Measurements from ENCODE around the gene GABRA5.

Gene GABRA5

DNA sequence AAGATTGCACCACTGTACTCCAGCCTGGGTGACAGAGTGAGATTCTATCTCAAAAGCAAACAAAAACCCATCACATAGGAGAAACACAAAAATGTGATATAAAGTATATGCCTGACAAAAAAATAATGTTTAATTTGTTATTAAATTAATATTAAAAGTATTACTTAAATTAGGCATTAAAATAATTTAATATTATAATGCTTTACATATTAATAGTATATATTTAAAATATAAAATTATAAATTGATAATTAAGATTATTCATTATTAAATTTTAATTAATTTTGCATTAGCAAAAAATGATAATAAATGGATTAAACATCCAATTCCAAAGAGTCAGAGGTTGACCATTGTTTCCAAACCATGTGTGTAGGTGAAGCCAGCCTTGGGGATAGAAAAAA is 22.0 kb upstream of the GABRA5 start:
- no peak for TF ChIP-seq ZFX (IDR thresholded peaks at IDR 0.05; ENCODE audit: borderline replicate concordance)
- TF ChIP-seq, protein P1, sequence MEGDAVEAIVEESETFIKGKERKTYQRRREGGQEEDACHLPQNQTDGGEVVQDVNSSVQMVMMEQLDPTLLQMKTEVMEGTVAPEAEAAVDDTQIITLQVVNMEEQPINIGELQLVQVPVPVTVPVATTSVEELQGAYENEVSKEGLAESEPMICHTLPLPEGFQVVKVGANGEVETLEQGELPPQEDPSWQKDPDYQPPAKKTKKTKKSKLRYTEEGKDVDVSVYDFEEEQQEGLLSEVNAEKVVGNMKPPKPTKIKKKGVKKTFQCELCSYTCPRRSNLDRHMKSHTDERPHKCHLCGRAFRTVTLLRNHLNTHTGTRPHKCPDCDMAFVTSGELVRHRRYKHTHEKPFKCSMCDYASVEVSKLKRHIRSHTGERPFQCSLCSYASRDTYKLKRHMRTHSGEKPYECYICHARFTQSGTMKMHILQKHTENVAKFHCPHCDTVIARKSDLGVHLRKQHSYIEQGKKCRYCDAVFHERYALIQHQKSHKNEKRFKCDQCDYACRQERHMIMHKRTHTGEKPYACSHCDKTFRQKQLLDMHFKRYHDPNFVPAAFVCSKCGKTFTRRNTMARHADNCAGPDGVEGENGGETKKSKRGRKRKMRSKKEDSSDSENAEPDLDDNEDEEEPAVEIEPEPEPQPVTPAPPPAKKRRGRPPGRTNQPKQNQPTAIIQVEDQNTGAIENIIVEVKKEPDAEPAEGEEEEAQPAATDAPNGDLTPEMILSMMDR (IDR thresholded peaks at IDR 0.05): no peak
- no peak overlapping the region for H3K27ac ChIP-seq

- TF ChIP-seq ZFX (IDR thresholded peaks at IDR 0.05; ENCODE audit: borderline replicate concordance): no peak
- TF ChIP-seq, protein P1 (IDR thresholded peaks at IDR 0.05): no peak
- no peak overlapping the region for H3K27ac ChIP-seq
Observed at GRCh38 chr15:26848498-26848897, 18.4 kb upstream of the GABRA5 start.

DNA sequence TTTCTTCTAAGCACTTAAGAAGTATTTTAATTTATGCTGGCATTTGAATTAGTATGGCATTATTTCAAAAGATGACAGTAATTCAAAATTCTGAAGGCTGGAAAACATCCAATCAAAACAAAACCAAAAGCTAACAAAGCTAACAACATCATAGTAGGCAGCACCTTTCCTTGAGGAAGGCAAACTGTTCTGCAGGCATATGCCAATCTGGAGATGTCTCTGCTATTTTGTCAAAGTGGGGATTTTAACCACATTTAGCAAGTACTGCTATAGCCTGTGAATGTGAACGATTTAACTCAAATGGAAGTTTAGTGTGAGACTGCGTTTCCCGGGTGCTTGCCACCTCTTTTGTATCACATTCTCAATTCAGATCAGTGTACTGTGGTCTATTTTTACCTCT is 16.7 kb upstream of the GABRA5 start:
- H3K27ac ChIP-seq: no peak overlapping the region
- TF ChIP-seq, protein P1 (IDR thresholded peaks at IDR 0.05): no peak
- no peak for TF ChIP-seq ZFX (IDR thresholded peaks at IDR 0.05; ENCODE audit: borderline replicate concordance)

GRCh38 chr15:26852980-26853379 is 13.9 kb upstream of the GABRA5 start:
- TF ChIP-seq, protein P1 (IDR thresholded peaks at IDR 0.05): no peak
- no peak for TF ChIP-seq ZFX (IDR thresholded peaks at IDR 0.05; ENCODE audit: borderline replicate concordance)
- H3K27ac ChIP-seq: no peak overlapping the region

DNA sequence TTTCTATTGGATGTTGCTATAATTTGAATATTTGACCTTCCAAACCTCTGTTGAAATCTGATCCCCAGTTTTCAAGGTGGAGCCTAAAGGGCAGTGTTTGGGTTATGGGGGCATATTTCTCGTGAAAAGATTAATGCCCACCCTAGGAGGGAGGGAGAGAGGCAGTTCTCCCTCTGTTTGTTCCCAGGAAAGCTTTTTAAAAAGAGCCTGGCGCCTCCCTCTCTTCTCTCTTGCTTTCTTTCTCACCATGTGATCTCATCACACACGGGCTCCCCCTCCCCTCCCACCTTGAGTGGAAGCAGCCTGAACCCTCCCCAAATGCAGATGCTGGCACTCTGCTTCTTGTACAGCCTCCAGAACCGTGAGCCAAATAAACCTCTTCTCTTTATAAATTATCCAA is 12.4 kb upstream of the GABRA5 start:
- H3K27ac ChIP-seq: no peak overlapping the region
- no peak for TF ChIP-seq ZFX (IDR thresholded peaks at IDR 0.05; ENCODE audit: borderline replicate concordance)
- TF ChIP-seq, protein P1 (IDR thresholded peaks at IDR 0.05): no peak

GRCh38 chr15:26864664-26865191 is 2.1 kb upstream of the GABRA5 start:
- no peak overlapping the region for H3K27ac ChIP-seq
- TF ChIP-seq, protein P1 (IDR thresholded peaks at IDR 0.05): peak; percentile 80
- no peak for TF ChIP-seq ZFX (IDR thresholded peaks at IDR 0.05; ENCODE audit: borderline replicate concordance)

DNA sequence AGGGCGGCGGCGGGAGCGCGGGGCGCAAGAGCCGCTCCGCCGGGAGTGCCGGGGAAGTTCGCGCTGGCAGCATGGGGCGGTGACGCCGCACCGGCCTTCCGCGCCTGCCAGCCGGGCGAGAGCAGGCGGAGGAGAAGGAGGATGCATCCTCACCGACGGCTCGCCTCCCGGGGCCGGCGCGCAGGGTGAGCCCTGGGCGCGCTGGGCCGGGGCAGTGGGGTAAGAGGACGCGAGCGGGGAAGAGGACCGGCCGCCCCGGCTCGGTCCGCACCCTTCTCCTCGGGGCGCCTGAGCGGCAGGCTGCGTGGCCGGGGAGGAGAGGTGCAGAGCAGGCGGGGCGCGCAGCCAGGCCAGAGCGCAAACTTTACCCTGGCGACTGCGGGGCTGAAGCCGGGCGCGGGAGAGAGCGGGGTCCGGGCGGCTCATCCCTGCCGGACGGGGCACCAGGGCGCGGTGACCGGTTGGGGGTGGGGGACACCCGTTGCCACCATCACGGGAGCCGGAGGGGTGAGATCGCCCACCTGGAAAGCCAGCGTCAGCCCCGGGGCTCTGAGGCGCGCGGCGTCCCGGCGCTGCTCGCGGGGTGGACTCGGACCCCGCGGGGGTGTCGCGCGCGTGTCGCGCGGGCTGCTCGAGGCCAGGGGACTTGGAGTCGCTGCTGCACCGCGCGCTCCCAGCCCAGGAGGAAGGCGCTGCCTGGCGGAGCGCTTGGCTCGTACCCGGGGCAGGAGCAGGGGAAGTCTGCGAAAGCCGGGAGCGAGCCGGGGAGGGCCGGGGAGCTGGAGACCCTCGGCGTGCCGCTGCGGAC is 542 bp downstream of the GABRA5 start:
- no peak for TF ChIP-seq ZFX (IDR thresholded peaks at IDR 0.05; ENCODE audit: borderline replicate concordance)
- TF ChIP-seq, protein P1 (IDR thresholded peaks at IDR 0.05): peak; percentile 48
- no peak overlapping the region for H3K27ac ChIP-seq
